Vagina (tissue), 2 donors: ENCODE results near the gene PSMC3IP. TPM values are rescaled to one million over a fixed set of nuclear protein-coding genes. Genes with fewer than 3 reads are reported as not detected.

ENCODE experiments used
- DNase-seq, 2 donors: peaks; one replicate each; pipeline ENCODE4 v3.0.0-alpha.2; 2017; ENCODE audit errors: extremely low spot score in 2 of 2
- H3K27ac ChIP-seq: fragments of 200-600 bp; sonication (generic); one replicate; pipeline ENCODE4 v1.5.1; 2019
- H3K27me3 ChIP-seq: fragments of 200-600 bp; sonication (generic); one replicate; pipeline ENCODE4 v1.5.1; 2019
- H3K36me3 ChIP-seq, 2 donors: fragments of 200-600 bp; sonication (generic); one replicate each; pipeline ENCODE4 v1.5.1; 2017 to 2019
- H3K4me1 ChIP-seq: fragments of 200-600 bp; sonication (generic); one replicate; pipeline ENCODE4 v1.5.1; 2019
- H3K4me3 ChIP-seq, 2 donors: fragments of 200-600 bp; sonication (generic); 1 replicate in 1 of 2; 2 replicates in 1 of 2; pipeline ENCODE4 v1.5.1; 2016 to 2019
- H3K9me3 ChIP-seq: fragments of 200-600 bp; sonication (generic); one replicate; pipeline ENCODE4 v1.5.1; 2019
- CTCF ChIP-seq, 3 experiments: fragments of 450-650 bp in 2 of 3; fragments of 200-600 bp in 1 of 3; sonication (generic) in 1 of 3; IDR thresholded peaks; one replicate each; pipeline ENCODE4 v1.5.1; 2017 to 2019; ENCODE audit warnings: antibody characterized with exemption in 3 of 3, mild to moderate bottlenecking in 2 of 3, moderate library complexity in 2 of 3
- POLR2A ChIP-seq, 2 donors: fragments of 450-650 bp; IDR thresholded peaks; one replicate each; pipeline ENCODE4 v1.6.1; 2017; ENCODE audit warnings: antibody characterized with exemption in 2 of 2, mild to moderate bottlenecking in 2 of 2, moderate library complexity in 2 of 2
- POLR2AphosphoS5 ChIP-seq, 2 donors: sonication (generic); formaldehyde crosslinking; IDR thresholded peaks; one replicate each; pipeline ENCODE4 v1.9.0; 2017; ENCODE audit warnings: antibody characterized with exemption in 2 of 2, mild to moderate bottlenecking in 2 of 2, low read depth in 1 of 2; ENCODE audit not compliant: insufficient read depth in 1 of 2
- intact Hi-C: fragments of 100-400 bp; cut with DNase I; formaldehyde crosslinking; loops from one replicate; pipeline ENCODE4 v1.15.1; 2023
- total RNA-seq: library from RNA; depleted of rRNA; stranded (reverse); fragments of >200 nt; gene quantifications from one replicate; pipeline ENCODE4 v1.2.3, GENCODE V29; 2016

The PSMC3IP gene
- total RNA-seq, 1 donor from 2014 or later, result 0.98 TPM

- H3K4me1 ChIP-seq, result peaks cover 50% of the 10 kb centered on the region
- H3K9me3 ChIP-seq, result no peaks in the 10 kb centered on the region
- H3K36me3 ChIP-seq, result no peaks in the 10 kb centered on the region
- peak overlapping the region; percentile 70 for H3K27ac ChIP-seq
- intact Hi-C loops, result no loop called here
- H3K27me3 ChIP-seq, result no peaks in the 10 kb centered on the region
- TF ChIP-seq CTCF (IDR thresholded peaks at IDR 0.05) (no peak), POLR2AphosphoS5 (IDR thresholded peaks at IDR 0.05; ENCODE audit: insufficient read depth in 1 of 2, low read depth in 1 of 2) (no peak), POLR2A (IDR thresholded peaks at IDR 0.05) (no peak)
- DNase-seq, result no peak
- H3K4me3 ChIP-seq, result no peak overlapping the region
Measured at GRCh38 chr17:42530952-42531454, 46.5 kb downstream of the PSMC3IP start.

DNA sequence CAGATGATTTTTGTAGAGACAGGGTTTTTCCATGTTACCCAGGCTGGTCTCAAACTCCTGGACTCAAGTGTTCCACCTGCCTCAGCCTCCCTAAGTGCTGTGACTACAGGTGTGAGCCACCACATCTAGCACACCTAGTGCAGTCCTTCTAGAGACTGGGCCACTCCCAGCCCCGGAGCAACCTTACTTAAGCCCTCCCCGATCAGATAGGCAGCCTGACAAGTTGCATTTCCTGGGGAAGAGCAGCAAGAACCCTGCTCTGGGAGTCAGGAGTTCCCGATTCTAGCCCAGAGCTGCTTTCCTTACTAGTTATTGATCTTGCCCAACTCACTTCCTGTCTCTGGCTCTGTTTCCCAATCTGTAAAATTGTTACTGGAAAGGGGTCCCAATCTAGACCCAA lies 48.5 kb downstream of the PSMC3IP start:
- peaks cover 45% of the 10 kb centered on the region for H3K4me1 ChIP-seq
- TF ChIP-seq CTCF (IDR thresholded peaks at IDR 0.05), result no peak
- TF ChIP-seq POLR2A (IDR thresholded peaks at IDR 0.05), result no peak
- TF ChIP-seq POLR2AphosphoS5 (IDR thresholded peaks at IDR 0.05; ENCODE audit: insufficient read depth in 1 of 2, low read depth in 1 of 2), result no peak
- no peaks in the 10 kb centered on the region for H3K9me3 ChIP-seq
- intact Hi-C loops, result no loop called here
- H3K27me3 ChIP-seq, result no peaks in the 10 kb centered on the region
- no peak for DNase-seq
- H3K36me3 ChIP-seq, result no peaks in the 10 kb centered on the region
- no peak overlapping the region for H3K27ac ChIP-seq
- H3K4me3 ChIP-seq, result no peak overlapping the region

DNA sequence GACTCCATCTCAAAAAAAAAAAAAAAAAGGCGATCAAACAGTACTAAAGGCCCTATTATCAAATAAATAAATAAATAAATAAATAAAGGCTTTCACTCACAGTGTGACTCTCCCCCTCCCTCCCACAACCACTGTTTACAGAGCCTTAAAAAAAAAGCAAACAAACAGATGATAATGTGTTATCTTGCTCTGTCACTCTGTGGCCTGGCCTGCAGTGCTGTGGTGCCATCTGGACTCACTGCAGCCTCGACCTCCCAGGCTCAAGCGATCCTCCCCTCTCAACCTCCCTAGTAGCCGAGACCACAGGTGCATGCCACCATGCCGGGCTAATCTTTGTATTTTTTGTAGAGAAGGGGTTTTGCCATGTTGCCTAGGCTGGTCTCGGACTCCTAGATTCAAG lies 49.6 kb downstream of the PSMC3IP start:
- Histone ChIP-seq H3K36me3 (no peaks in the 10 kb centered on the region), H3K27ac (no peak overlapping the region), H3K27me3 (no peaks in the 10 kb centered on the region), H3K4me3 (no peak overlapping the region), H3K9me3 (no peaks in the 10 kb centered on the region), H3K4me1 (peaks cover 47% of the 10 kb centered on the region)
- intact Hi-C loops, result no loop called here
- no peak for TF ChIP-seq POLR2AphosphoS5 (IDR thresholded peaks at IDR 0.05; ENCODE audit: insufficient read depth in 1 of 2, low read depth in 1 of 2)
- TF ChIP-seq POLR2A (IDR thresholded peaks at IDR 0.05), result no peak
- no peak for TF ChIP-seq CTCF (IDR thresholded peaks at IDR 0.05)
- DNase-seq, result no peak

GRCh38 chr17:42526031-42526444 lies 51.5 kb downstream of the PSMC3IP start:
- peak overlapping the region; percentile 18 for H3K27ac ChIP-seq
- intact Hi-C loops, result no loop called here
- TF ChIP-seq POLR2AphosphoS5 (IDR thresholded peaks at IDR 0.05; ENCODE audit: insufficient read depth in 1 of 2, low read depth in 1 of 2) (no peak), POLR2A (IDR thresholded peaks at IDR 0.05) (no peak), CTCF (IDR thresholded peaks at IDR 0.05) (no peak)

GRCh38 chr17:42525221-42525620 lies 52.3 kb downstream of the PSMC3IP start:
- TF ChIP-seq POLR2AphosphoS5 (IDR thresholded peaks at IDR 0.05; ENCODE audit: insufficient read depth in 1 of 2, low read depth in 1 of 2) (no peak), CTCF (IDR thresholded peaks at IDR 0.05) (no peak), POLR2A (IDR thresholded peaks at IDR 0.05) (no peak)
- no peaks in the 10 kb centered on the region for H3K27me3 ChIP-seq
- H3K36me3 ChIP-seq, result no peaks in the 10 kb centered on the region
- no peak for DNase-seq
- H3K9me3 ChIP-seq, result no peaks in the 10 kb centered on the region
- peak overlapping the region; percentile 18 for H3K27ac ChIP-seq
- no peak overlapping the region for H3K4me3 ChIP-seq
- intact Hi-C loops, result no loop called here
- H3K4me1 ChIP-seq, result peaks cover 61% of the 10 kb centered on the region

More at GRCh38 chr17:42526031-42526444, 51.5 kb downstream of the PSMC3IP start:
- Histone ChIP-seq H3K36me3 (no peaks in the 10 kb centered on the region), H3K9me3 (no peaks in the 10 kb centered on the region), H3K4me3 (no peak overlapping the region), H3K4me1 (peaks cover 58% of the 10 kb centered on the region), H3K27me3 (no peaks in the 10 kb centered on the region)
- DNase-seq, result no peak
